NOMO-1 (cell line): Measurements from ENCODE around the gene SESN1.
"Not testable (repeated sequence)": the region's sequence is repeated elsewhere in the genome, so short reads cannot be mapped to it uniquely, and the experiment has no call there.

ENCODE experiments used
- DNase-seq, 2 experiments: peaks; one replicate each; lab custom pipeline; 2025; ENCODE audit not compliant: unreplicated experiment in 2 of 2; lab: John Stamatoyannopoulos, UW

SESN1 gene

GRCh38 chr6:109006818-109007217, 87.8 kb downstream of the SESN1 start:
- DNase-seq: no peak

GRCh38 chr6:109002882-109003281, 91.8 kb downstream of the SESN1 start:
- DNase-seq: no peak

GRCh38 chr6:109002051-109002697, 92.5 kb downstream of the SESN1 start:
- no peak for DNase-seq

GRCh38 chr6:109001291-109001894, 93.3 kb downstream of the SESN1 start:
- no peak for DNase-seq

GRCh38 chr6:109000289-109000688, 94.4 kb downstream of the SESN1 start:
- DNase-seq: no peak

- DNase-seq: no peak
Measured at GRCh38 chr6:108999428-108999827, 95.2 kb downstream of the SESN1 start.

- DNase-seq: no peak
Measured at GRCh38 chr6:108998485-108998884, 96.2 kb downstream of the SESN1 start.

- DNase-seq: no peak
Measured at GRCh38 chr6:108996208-108996607, 98.4 kb downstream of the SESN1 start.

GRCh38 chr6:108995296-108995695, 99.3 kb downstream of the SESN1 start:
- DNase-seq: no peak

- DNase-seq: no peak
Measured at GRCh38 chr6:108993876-108994275, 100.8 kb downstream of the SESN1 start.

- DNase-seq: no peak
Measured at GRCh38 chr6:108989700-108990099, 104.9 kb downstream of the SESN1 start.

GRCh38 chr6:108988765-108989164, 105.9 kb downstream of the SESN1 start:
- no peak for DNase-seq

- no peak for DNase-seq
Measured at GRCh38 chr6:108988296-108988695, 106.3 kb downstream of the SESN1 start.

GRCh38 chr6:108987156-108987555, 107.5 kb downstream of the SESN1 start:
- no peak for DNase-seq

- DNase-seq: no peak
Measured at GRCh38 chr6:108985301-108985700, 109.3 kb downstream of the SESN1 start.

- DNase-seq: peak in 1 of 2 experiments; percentile 9
Measured at GRCh38 chr6:108983151-108983550, 111.5 kb downstream of the SESN1 start.

- DNase-seq: peak in 1 of 2 experiments; percentile 45
Measured at GRCh38 chr6:108982154-108983113, 112.2 kb downstream of the SESN1 start.

- DNase-seq: not testable (repeated sequence)
Measured at GRCh38 chr6:108978638-108979037, 116.0 kb downstream of the SESN1 start.

GRCh38 chr6:108974201-108974600, 120.4 kb downstream of the SESN1 start:
- no peak for DNase-seq

- no peak for DNase-seq
Measured at GRCh38 chr6:108969776-108970175, 124.9 kb downstream of the SESN1 start.
